DND-41 (cell line): ENCODE results near the gene COMTD1.

Experiments
- ATAC-seq: fragments of 200-7000 bp; cut with Tn5 transposase; 3 replicates; pipeline ENCODE4 v1.9.1; 2021; ENCODE audit warnings: low read depth; ENCODE audit not compliant: insufficient read depth
- DNase-seq: peaks from one replicate; pipeline ENCODE4 v3.0.0-alpha.2; 2020
- H2AFZ ChIP-seq: 2 replicates; pipeline ENCODE4 v1.6.0; 2012; ENCODE audit warnings: low read depth, low read length
- H3K27ac ChIP-seq: 2 replicates; pipeline ENCODE4 v1.5.1; 2012; ENCODE audit warnings: low read length, inconsistent platforms
- H3K27me3 ChIP-seq: fragments of 200-600 bp; sonication (generic); 2 replicates; pipeline ENCODE4 v1.6.0; 2012; ENCODE audit warnings: low read length, mild to moderate bottlenecking, inconsistent platforms; ENCODE audit not compliant: insufficient read depth, poor library complexity
- H3K36me3 ChIP-seq: 2 replicates; pipeline ENCODE4 v1.5.1; 2012; ENCODE audit warnings: low read length, inconsistent platforms; ENCODE audit not compliant: insufficient read depth
- H3K4me1 ChIP-seq: 2 replicates; pipeline ENCODE4 v1.5.1; 2012; ENCODE audit warnings: mild to moderate bottlenecking, low read length; ENCODE audit not compliant: insufficient read depth
- H3K4me2 ChIP-seq: 2 replicates; pipeline ENCODE4 v1.6.0; 2012; ENCODE audit warnings: mild to moderate bottlenecking, moderate library complexity, low read length, inconsistent platforms; ENCODE audit not compliant: insufficient read depth
- H3K4me3 ChIP-seq, 2 experiments: fragments of 200-600 bp in 1 of 2; shearing (Covaris generic) in 1 of 2; 2 replicates each; pipeline ENCODE4 v1.5.1; 2012 to 2016; ENCODE audit warnings: inconsistent platforms in 2 of 2, low read length in 2 of 2, mild to moderate bottlenecking in 2 of 2, low read depth in 1 of 2, moderate library complexity in 1 of 2
- H3K79me2 ChIP-seq: 2 replicates; pipeline ENCODE4 v1.6.0; 2012; ENCODE audit warnings: low read length, inconsistent platforms; ENCODE audit not compliant: insufficient read depth
- H3K9ac ChIP-seq: 2 replicates; pipeline ENCODE4 v1.6.0; 2012; ENCODE audit warnings: low read depth, mild to moderate bottlenecking, inconsistent platforms, low read length, moderate library complexity
- H3K9me3 ChIP-seq: 2 replicates; pipeline ENCODE4 v1.5.1; 2012; ENCODE audit warnings: low read length, moderate library complexity, mild to moderate bottlenecking, inconsistent platforms; ENCODE audit not compliant: insufficient read depth, severe bottlenecking
- H4K20me1 ChIP-seq: 2 replicates; pipeline ENCODE4 v1.6.0; 2012; ENCODE audit warnings: low read length; ENCODE audit not compliant: insufficient read depth
- CTCF ChIP-seq: IDR thresholded peaks from 2 replicates; pipeline ENCODE4 v1.5.1; 2012; ENCODE audit warnings: borderline replicate concordance, low read length, moderate library complexity, mild to moderate bottlenecking; ENCODE audit not compliant: poor library complexity, severe bottlenecking; ENCODE audit errors: extremely low read depth
- EZH2 ChIP-seq: IDR thresholded peaks from 3 replicates; pipeline ENCODE4 v1.6.1; 2012; ENCODE audit warnings: borderline replicate concordance, low read depth, mild to moderate bottlenecking, moderate library complexity, low read length, inconsistent platforms; ENCODE audit not compliant: severe bottlenecking

Gene COMTD1

GRCh38 chr10:75229971-75230370 lies 5.8 kb downstream of the COMTD1 start:
- no peak for DNase-seq
- Histone ChIP-seq H3K4me2 (no peak overlapping the region), H3K79me2 (peaks cover 39% of the 10 kb centered on the region), H3K9me3 (no peaks in the 10 kb centered on the region), H3K9ac (no peak overlapping the region), H4K20me1 (peaks cover 36% of the 10 kb centered on the region), H3K27ac (no peak overlapping the region), H3K4me1 (peaks cover 6% of the 10 kb centered on the region), H3K4me3 (no peak overlapping the region), H3K27me3 (no peaks in the 10 kb centered on the region), H2AFZ (no peak overlapping the region), H3K36me3 (peaks cover 82% of the 10 kb centered on the region)
- TF ChIP-seq EZH2: no peak
- TF ChIP-seq CTCF: no peak
- no peak for ATAC-seq

GRCh38 chr10:75228834-75229233 lies 6.9 kb downstream of the COMTD1 start:
- ATAC-seq (no peak), DNase-seq (no peak)
- Histone ChIP-seq H3K79me2 (peaks cover 50% of the 10 kb centered on the region), H3K4me1 (no peaks in the 10 kb centered on the region), H3K4me2 (no peak overlapping the region), H3K4me3 (no peak overlapping the region), H3K9ac (no peak overlapping the region), H3K27ac (no peak overlapping the region), H4K20me1 (peaks cover 48% of the 10 kb centered on the region), H3K27me3 (no peaks in the 10 kb centered on the region), H3K36me3 (peaks cover 93% of the 10 kb centered on the region), H3K9me3 (no peaks in the 10 kb centered on the region), H2AFZ (no peak overlapping the region)
- no peak for TF ChIP-seq EZH2
- no peak for TF ChIP-seq CTCF

GRCh38 chr10:75228278-75228677 lies 7.5 kb downstream of the COMTD1 start:
- H3K9me3 ChIP-seq: no peaks in the 10 kb centered on the region
- H3K79me2 ChIP-seq: peaks cover 56% of the 10 kb centered on the region
- H3K4me1 ChIP-seq: no peaks in the 10 kb centered on the region
- ATAC-seq (no peak), DNase-seq (no peak)
- H2AFZ ChIP-seq: no peak overlapping the region
- H4K20me1 ChIP-seq: peaks cover 52% of the 10 kb centered on the region
- H3K4me2 ChIP-seq: no peak overlapping the region
- no peak overlapping the region for H3K9ac ChIP-seq
- H3K27ac ChIP-seq: no peak overlapping the region
- no peak overlapping the region for H3K4me3 ChIP-seq
- H3K36me3 ChIP-seq: peaks cover 93% of the 10 kb centered on the region
- no peaks in the 10 kb centered on the region for H3K27me3 ChIP-seq
- no peak for TF ChIP-seq CTCF

- no peak for DNase-seq
- Histone ChIP-seq H3K27me3 (no peaks in the 10 kb centered on the region), H3K4me3 (no peak overlapping the region), H3K4me2 (no peak overlapping the region), H3K27ac (no peak overlapping the region), H2AFZ (no peak overlapping the region), H3K79me2 (peaks cover 72% of the 10 kb centered on the region), H3K36me3 (peaks cover 96% of the 10 kb centered on the region), H3K9me3 (no peaks in the 10 kb centered on the region), H3K9ac (no peak overlapping the region), H4K20me1 (peaks cover 63% of the 10 kb centered on the region), H3K4me1 (0 out of 2 replicates have a peak, but pooled peaks cover 3% of the 10 kb centered on the region)
- no peak for ATAC-seq
- no peak for TF ChIP-seq CTCF
- no peak for TF ChIP-seq EZH2
Measured at GRCh38 chr10:75226656-75227055, 9.1 kb downstream of the COMTD1 start.
